Measurements from ENCODE around the gene STAG3.

DNA sequence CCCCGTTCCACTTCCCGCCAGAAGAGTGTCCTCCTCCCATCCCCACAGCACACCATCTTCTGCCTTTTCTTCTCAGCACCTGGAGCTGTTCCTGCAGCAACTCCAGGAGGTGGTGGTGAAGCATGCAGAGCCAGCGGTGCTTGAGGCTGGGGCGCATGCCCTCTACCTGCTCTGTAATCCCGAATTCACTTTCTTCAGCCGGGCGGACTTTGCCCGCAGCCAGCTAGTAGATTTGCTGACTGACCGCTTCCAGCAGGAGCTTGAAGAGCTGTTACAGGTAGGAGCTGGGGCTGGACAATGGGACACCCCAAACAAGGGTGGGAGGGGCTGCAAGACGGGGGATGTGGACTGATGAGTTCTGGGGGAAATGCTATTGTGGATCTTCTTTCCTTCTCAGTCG is 23.0 kb downstream of the STAG3 start:
- TF ChIP-seq ZFP30 (CRISPR knock-in tag; IDR thresholded peaks at IDR 0.05) = no peak
- TF ChIP-seq, protein P1, sequence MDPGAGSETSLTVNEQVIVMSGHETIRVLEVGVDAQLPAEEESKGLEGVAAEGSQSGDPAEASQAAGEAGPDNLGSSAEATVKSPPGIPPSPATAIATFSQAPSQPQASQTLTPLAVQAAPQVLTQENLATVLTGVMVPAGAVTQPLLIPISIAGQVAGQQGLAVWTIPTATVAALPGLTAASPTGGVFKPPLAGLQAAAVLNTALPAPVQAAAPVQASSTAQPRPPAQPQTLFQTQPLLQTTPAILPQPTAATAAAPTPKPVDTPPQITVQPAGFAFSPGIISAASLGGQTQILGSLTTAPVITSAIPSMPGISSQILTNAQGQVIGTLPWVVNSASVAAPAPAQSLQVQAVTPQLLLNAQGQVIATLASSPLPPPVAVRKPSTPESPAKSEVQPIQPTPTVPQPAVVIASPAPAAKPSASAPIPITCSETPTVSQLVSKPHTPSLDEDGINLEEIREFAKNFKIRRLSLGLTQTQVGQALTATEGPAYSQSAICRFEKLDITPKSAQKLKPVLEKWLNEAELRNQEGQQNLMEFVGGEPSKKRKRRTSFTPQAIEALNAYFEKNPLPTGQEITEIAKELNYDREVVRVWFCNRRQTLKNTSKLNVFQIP (CRISPR knock-in tag; IDR thresholded peaks at IDR 0.05; ENCODE audit: borderline replicate concordance, low read depth) = no peak
- TF ChIP-seq, protein P2, sequence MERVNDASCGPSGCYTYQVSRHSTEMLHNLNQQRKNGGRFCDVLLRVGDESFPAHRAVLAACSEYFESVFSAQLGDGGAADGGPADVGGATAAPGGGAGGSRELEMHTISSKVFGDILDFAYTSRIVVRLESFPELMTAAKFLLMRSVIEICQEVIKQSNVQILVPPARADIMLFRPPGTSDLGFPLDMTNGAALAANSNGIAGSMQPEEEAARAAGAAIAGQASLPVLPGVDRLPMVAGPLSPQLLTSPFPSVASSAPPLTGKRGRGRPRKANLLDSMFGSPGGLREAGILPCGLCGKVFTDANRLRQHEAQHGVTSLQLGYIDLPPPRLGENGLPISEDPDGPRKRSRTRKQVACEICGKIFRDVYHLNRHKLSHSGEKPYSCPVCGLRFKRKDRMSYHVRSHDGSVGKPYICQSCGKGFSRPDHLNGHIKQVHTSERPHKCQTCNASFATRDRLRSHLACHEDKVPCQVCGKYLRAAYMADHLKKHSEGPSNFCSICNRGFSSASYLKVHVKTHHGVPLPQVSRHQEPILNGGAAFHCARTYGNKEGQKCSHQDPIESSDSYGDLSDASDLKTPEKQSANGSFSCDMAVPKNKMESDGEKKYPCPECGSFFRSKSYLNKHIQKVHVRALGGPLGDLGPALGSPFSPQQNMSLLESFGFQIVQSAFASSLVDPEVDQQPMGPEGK (CRISPR knock-in tag; IDR thresholded peaks at IDR 0.05; ENCODE audit: borderline replicate concordance) = no peak
- no peak for TF ChIP-seq TCF4 (CRISPR knock-in tag; IDR thresholded peaks at IDR 0.05; ENCODE audit: borderline replicate concordance)
